ENCODE measurements around the gene PREX1.

The PREX1 gene

DNA sequence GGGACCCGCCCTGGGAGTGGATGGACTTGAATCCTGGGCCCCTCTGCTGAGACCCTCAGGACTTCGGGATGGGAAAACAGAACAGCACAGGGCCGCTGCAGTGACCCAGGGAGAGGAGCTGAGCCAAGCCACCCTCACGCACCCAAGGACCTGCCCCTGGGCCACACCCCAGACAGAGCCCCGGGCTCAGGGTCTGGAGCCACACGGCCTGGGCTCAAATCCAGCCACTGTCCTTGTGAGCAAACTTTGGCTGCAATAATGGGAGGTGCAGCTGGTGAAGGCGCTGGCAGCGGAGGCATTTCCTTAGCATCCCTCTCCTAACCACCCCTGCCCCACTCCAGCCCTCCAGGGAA, 207.7 kb downstream of the PREX1 start:
- no peak for DNase-seq

DNA sequence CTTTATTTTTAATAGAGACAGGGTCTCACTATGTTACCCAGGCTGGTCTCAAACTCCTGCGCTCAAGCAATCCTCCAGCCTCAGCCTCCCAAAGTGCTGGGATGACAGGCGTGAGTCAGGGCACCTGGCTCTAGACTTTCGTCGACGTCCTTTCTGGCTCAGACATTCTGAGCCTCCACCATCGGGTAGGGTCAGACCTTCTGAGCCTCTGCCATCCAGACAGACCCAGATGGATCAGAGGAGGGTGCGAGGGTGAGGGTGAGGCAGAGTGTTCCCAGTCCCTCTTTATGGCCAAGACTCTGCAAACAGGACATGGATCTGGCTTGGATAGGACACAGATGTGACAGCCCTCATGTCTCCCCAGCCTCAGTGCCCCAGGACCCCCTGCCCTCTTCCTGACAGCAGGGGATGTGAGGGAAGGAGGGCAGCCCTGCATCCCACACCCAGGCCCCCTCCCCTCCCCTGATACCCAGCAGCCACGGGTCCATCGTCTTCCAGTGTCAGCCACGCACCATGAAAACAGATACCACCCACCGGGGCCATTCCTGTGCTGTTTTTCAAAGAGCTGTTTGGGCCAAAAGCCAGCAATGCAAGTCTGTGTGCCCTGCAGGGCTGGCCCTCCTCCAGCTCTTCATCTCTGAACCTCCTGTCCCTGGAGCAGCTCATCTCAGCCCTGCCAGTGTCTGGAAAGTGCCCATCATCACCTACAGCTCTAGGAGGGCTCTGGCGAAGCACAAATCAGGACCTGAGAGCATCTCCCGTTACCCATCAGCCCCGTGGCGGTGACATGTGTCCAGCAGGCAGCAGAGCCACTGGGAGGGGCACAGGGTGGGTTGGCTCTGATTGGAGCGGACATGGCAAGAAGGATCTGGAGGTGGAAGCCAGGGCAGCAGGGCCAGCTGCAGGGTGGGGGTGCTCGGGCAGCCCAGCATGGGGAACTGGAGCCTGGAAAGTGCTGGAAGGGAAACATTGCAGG, 208.4 kb downstream of the PREX1 start:
- peak in 1 of 14 donors; percentile 24 for DNase-seq

DNA sequence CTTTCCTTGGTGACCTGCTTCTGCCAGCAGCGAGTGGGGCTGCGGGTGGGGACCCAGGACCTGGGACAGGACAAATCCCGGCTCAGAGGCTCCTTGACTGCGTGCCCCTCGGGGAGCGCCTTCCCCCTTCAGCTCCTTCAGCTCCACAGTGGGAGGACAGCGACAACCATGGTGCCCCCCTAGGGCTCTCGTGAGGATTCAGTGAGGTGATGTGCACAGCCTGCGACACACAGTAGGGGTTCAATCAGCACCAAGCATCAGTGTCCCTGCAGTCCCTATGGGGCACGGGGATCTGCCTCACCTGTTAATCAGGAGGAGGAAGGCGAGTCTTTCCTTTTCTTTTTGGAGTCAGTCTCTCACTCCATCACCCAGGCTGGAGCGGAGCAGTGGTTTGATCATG, 209.2 kb downstream of the PREX1 start:
- no peak for DNase-seq

DNA sequence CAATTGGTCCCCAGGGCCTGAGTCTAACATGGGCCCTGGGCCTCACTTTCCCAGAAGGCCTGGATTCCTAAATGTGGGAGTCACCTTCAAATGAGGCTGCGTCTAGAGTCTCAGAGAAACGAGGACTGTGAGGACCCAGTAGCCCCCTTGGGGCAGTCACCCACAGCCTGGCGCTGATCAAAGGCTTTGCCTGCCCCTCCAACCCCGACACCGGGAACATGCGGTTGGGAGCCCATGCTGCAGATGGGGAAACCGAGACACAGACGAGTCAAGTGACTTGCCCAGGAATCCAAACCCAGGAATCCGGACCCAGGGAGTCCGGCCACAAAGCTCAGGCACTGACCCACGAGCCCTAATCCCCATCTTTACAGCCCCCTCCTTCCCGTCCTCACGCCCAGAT, 209.7 kb downstream of the PREX1 start:
- DNase-seq: no peak

DNA sequence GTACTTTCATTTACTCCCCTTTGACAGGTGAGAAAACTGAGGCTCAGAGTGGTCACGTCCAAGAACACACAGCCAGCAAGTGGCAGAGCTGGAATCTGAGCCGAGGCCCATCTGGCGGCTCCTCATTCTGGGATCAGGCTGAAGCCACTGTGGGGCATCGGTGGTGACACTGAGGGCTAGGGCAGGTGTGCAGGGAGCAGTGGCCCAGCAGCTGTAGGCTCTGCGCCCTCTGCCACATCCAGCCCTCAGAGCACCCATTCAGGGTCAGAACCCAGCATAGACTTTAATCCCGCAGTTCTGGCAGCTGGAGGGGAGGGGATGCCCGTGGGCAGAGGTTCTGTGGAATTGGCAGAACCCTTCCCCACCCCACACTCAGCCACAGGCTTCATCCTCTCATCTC, 210.3 kb downstream of the PREX1 start:
- no peak for DNase-seq

DNA sequence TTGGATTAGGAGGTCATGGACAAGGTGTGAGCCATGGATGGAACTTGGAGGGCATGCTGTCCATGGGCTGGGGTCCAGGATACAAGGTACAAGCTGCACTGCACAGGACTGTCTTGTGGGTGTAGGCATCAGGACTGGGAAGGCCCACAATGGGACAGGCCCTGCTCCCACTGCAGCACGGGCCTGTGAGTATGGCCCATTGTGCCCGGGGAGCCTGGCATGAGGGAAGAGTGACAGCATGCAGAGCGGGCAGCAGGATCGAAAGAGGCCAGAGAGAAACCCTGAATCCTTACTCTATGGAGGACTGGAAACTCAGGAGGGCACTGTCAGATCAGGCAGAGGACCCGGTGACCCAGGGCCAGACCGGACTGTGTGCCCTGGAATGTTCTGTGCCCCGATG, 211.3 kb downstream of the PREX1 start:
- no peak for DNase-seq

DNA sequence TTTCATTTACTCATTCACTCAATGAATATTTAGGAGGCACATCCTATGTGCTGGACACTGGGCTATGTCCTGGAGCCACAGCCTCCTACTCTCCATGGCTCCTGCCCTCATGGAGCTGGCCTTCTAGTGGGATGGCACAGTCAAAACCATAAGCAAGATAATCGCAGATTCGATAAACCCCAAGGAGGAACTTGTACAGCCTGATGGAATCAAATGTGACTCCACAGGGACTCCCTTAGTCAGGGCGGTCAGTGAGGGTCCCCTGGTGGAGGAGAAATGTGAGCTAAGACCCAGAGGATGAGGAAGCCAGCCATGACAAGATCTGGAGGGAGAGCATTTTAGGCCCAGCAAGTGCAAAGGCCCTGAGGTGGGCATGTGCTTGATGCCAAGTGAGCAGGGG, 211.9 kb downstream of the PREX1 start:
- no peak for DNase-seq

DNA sequence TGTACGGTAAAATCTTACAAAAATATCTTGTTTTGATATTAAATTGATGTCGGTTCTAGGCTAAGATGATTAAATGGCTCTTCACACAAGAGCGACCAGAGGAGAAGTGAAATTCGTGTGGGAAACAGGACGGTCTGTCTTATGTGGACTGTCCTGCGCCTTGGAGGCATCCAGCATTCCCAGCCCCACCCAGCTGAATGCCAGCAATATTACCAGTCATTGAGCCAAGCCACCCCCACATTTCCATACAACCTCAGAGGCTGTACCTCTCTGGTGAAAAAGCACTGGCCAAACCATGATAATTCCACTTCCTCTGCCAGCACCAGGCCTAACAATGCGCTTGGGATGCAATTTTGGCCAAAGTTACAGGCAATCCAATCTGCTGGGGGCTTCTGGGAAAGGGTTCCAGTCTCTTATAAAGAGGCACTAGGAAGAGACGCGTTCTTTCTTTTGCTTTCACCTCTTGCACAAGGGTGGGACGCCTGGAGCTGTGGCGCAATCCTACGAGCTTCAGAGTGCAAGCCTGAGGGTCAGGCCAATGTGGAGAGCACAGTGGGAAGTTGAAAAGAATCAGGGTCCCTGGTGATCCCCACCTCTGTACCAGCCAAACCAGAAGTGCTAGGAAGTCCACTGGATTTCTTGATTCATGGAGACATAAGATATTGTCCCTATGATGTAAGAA, 213.1 kb downstream of the PREX1 start:
- DNase-seq: no peak

DNA sequence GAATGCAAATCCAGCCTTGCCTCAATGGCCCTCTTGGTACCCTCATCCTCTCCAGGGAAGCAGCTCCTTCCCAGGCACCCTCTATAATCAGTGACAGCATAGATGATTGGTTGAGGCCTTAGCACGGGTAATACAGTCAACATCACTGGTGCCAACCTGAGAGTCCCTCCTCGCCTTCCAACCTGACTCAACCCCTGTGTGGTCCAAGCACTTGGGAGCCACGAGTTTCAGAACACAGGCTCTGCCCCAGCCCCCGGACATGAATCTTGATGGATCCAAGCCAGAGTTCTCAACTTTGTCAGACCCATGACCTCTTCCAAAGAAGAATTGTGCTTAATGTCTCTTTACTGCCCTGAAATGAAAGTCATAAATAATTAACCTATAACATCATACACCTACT, 213.9 kb downstream of the PREX1 start:
- DNase-seq: no peak

DNA sequence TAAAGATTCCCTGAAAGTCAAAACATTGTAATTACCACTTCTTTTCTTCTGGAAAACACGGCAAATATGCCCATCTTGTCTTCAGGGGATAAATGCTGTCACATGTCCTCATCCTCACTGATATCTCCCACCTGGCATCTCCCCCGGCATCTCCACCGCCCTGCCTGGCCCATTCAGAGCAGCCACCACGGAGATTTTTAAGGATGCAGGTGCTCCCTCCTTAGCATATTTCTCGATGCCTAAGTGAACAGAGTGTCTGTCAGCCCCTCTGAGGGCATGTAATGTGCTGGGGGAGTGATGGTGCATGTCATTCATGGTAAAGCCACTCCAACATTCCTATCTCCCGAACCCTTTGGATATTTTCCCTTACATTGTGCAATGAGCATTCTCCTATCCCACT, 215.5 kb downstream of the PREX1 start:
- DNase-seq: no peak

DNA sequence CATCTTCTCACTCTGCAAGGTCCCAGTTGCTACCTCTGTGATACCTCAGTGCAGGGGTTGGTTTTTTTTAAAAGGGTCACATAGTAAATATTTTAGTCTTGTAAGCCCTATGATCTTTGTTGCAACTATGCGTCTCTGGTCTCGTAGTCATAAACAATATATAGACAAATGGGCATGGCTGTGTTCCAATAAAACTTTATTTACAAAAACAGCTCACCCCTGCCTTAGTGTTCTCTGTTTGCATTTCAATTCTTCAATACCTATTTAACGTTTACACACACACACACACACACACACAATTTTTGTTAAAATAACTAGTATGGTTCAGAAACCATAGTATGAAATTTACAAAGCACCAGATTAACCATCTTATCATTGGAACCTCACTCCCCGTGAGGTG, 216.8 kb downstream of the PREX1 start:
- DNase-seq: no peak

DNA sequence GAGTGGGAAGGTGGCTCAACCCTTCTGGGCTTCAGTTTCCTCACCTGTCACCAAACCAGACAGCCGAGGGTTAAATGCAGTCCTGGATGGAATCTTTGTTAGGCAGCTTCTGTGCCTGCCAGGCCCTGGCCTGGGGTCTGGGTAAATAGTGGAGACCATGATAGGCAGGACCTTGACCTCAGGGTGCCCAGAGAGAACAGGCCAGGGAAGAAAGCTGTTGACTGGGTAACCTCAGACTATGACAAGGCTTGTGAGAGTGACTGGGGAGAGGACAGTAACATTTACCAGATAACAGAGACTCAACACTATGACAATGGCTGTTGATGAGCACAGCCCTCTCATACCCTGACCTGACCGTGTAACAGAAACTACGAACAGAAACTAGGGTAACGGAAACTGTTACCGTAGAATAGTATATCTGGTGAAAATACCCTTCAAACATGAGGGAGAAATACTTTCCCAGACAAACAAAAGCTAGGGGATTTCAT, 218.3 kb downstream of the PREX1 start:
- DNase-seq: no peak

DNA sequence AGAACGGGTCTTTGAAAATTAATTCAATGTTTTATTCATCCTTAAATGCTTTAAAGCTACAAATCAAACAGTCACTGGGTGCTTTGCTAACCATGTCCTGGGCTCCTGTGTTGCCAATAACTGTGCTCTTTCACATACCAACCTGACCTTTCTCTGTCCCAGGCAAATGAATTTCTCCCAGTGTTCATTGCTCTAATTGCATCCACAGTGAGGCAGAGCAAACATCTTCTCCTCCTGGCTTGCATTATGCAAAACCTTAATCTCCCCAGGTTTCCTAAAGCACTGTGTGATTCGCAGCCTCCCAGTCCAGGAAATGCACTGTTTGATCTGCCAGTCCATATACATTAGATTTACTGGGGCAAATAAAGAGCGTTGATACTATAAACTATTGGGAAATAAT, 219.0 kb downstream of the PREX1 start:
- no peak for DNase-seq

DNA sequence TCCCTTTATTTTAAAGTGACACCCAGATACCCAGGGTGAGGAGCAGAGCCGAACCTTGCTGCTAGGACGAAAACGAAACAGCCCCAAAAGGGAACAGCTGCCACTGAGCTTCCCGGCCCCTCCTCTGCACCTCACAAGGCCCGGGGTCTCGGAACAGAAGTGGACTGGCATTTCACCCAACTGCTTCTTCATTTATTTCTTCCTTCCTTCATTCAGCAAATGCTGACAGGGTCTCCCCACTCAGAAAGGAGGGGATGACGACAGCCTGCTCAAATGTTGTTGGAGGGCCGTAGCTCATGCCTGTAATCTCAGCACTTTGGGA, 220.3 kb downstream of the PREX1 start:
- DNase-seq: no peak

DNA sequence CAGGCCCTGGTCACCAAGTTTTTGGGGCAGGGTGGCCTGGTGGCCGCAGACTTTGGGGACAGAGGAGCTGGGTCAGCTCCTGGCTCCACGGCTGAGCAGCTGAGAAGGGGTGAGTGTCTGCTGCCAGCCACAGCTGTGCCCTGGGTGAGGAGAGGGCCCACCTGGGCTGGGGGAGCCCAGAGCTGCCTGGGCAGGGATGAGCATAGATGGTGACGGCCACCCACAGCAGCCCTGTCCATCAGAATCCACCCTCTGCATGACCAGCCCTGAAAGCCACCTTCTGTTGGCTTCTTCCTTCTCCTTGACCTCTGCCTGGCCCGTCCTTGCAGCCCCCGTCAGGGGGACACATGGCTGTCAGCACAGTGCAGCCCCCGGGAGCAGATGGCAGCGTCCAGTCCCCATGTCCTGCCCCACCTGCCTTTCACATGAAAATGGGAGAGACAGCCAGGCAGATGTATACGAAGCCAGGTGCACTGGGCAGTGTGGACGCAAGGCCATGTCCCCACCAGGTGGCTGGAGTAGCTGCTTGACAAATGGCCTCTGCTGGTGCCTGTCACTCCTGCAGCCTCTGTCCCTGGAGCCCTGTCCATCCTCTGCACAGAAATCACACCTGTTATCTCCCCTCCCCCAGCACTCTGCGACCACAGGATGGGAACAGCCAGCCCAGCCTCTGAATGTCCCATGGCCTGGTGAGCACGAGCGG, 220.8 kb downstream of the PREX1 start:
- no peak for DNase-seq

DNA sequence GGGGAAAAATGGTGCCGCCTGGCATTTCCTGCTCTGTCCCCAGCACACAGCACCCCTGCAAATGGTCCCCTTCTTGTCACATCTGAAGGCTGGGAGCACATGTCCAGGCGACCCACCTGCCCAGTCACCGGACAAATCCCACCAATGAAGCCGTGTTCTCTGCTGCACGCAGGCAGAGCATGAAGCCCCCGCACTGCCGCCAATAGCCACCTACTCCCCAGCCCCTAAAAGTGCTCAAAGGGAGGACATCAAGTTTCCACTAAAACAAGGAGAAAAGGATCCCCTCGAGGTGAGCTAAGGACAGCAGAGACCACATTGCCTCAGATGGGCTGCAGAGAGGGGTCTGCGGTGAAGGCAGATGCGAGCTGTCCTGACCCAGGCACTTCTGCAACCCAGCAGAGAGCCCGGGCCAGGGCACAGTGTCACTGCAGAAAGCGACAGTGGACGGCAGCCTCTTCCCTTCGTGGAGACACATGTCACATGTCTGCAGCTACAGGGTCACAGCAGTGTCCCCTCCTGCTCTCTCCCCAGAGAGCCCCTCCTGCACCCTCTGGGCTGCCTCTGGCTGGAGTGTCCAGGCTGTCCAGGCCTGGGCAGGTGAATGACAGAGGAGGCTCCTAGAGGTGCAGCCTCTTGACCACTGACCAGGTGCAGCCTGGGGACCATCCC, 221.5 kb downstream of the PREX1 start:
- no peak for DNase-seq

DNA sequence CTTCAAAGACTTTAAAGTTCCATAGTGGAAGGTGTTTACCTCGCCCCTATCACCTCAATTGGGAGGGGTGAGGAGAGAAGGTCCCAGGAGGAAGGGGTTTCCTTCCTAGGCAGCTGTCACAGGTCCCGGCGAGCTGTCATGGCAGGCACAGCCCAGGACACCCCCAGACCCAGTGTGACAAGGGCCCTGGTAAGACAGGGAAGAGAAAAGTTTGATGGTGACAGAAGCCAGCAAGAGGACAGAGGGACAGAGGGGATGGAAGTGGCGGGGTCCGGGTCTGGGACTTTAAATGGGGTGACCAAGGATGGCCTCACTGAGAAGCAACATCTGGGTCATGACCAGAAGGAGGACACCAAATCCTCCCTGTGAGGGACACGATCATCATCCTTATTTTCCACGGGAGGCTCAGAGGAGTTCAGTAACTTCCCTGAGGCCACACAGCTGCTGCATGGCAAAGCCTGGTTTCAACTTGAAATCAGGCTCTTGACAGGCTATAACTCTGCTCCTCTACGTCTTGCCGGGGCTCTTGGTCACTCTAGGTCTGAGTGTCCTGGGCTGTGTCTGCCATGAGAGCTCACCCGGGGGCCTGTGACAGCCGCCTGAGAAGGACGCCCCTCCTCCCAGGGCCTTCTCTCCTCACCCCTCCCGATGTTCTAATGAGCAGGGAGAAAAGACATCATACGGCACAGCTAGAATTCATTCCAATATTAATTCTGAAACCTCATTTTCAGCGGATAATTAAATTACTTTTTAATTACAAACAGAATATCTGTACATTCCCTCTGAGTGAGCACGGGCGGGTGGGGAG, 222.2 kb downstream of the PREX1 start:
- no peak for DNase-seq

DNA sequence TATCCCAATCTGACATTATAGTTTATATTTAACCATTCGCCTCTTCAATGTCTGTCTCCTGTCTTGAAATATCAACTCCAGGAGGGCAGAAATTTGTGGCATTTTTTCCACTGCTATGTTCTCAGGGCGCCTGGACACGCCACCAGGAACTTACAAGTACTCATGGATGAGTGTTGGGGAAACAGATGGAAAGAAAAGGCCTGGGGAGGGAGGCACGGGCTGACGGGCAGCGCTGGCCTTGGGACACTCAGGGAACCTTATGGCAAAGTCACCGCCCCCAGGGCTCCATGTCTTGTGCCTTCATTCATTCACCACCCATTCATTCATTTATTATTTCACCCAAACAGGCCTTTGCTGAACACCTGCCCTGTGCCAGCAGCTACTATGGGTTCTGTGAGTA, 222.9 kb downstream of the PREX1 start:
- no peak for DNase-seq

DNA sequence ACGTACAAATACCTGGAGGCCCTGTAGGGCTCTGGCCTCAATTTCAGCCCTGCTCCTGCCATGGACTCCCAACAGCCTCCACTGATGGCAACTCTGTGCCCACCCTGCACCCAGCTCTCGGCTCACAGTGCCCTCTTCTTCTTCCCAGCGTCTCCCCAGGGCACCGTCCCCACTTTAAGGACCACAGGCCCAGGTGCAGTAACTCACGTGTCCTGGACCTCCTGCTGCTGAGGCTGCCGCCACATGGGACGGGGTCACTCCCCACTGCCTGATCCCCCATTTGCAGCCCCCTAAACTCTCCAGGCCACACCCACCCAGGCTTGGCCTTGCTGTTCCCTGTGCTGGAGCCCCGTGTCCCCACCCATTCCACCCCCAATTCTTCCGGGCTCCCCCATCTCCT, 223.4 kb downstream of the PREX1 start:
- DNase-seq: no peak

DNA sequence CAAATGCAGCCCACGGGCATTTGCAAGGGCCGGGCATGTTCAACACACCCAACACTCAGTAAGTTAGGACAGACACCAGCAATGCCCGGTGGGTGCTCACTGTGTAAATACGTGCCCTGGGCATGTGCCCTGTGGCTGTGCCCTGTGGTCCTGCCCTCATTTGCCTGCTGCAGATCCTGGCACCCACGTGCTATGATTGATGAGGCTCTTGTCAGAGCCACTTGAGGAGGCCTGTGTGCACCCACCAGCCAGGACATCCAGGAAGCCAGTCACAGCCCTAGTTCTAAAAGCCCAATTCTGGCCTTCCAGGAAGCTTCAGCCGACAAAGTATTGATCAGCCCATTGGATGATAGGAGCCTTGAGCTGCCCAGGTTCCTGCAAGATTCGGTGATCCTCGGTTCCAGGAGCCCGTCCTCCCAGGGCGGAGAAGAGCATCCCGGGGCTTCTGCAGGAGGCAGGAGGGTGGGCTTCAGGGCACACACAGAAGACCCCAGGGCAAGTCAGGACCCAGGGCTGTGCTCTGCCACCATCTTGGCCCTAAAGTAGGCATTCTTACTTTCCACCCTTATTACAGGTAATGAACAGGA, 223.9 kb downstream of the PREX1 start:
- no peak for DNase-seq

DNA sequence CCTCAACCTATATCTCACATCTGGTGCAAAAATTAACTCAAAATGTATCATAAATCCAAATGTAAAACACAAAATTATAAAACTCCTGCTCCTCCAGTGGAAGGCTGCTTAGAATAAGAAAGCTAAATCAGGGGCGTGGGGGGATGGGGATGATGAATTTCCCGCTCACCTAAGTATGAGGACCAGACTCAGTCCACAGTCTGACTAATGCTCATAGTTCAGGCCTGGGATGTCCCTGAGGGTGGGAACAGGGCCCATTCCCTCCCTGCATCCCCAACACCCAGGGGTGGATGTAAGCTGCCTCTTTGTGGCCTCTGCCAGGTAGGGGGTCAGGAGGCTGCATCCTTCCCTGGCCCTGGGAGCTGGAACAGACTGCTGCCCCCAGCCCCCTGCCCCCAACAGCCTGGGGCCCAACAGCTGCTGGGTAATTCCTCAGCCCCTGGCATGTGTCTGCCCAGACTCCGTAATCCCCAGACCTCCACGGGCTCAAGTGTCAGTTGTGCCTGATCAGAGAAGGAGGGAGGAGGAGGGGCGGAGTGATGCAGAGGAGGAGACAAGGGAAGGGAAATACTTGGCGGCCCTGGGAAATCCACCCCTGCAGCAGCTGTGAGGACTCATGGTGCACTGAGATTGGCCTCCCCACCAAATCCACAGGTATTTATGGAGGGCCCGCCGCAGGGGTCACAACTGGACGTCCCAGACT, 224.5 kb downstream of the PREX1 start:
- no peak for DNase-seq
